HEK293 (cell line): ENCODE results near the gene SLC10A6.
A peak's percentile ranks its signal among the peaks of the same experiment; 100 is the strongest.

Experiments
- CTCF ChIA-PET: fragments of 350-600 bp; formaldehyde crosslinking; extraction: SDS; loops from one replicate; lab custom pipeline; 2021; ENCODE audit warnings: antibody characterized with exemption; lab: Yijun Ruan, JAX
- POLR2A ChIA-PET: fragments of 300-600 bp; formaldehyde crosslinking; extraction: SDS; loops from one replicate; lab custom pipeline; 2020; ENCODE audit warnings: antibody characterized with exemption, inconsistent platforms; lab: Yijun Ruan, JAX
- H3K27ac ChIP-seq: fragments of 200-500 bp; sonication (Bioruptor generic); 2 replicates; pipeline ENCODE4 v1.5.1; 2014; ENCODE audit warnings: low read depth, low read length, control low read depth, inconsistent platforms; ENCODE audit errors: extremely low read depth
- H3K36me3 ChIP-seq, 2 experiments: fragments of 200-500 bp in 1 of 2; sonication (Bioruptor generic) in 1 of 2; 1 replicate in 1 of 2; 2 replicates in 1 of 2; pipeline ENCODE4 v1.5.1; 2014 to 2017; ENCODE audit warnings: inconsistent platforms in 2 of 2, low read length in 2 of 2; ENCODE audit not compliant: control insufficient read depth in 2 of 2, insufficient read depth in 1 of 2
- H3K4me1 ChIP-seq: fragments of 200-500 bp; sonication (Bioruptor generic); 2 replicates; pipeline ENCODE4 v1.5.1; 2014; ENCODE audit warnings: mild to moderate bottlenecking, low read length, inconsistent platforms; ENCODE audit not compliant: control insufficient read depth, insufficient read depth
- H3K4me3 ChIP-seq: 2 replicates; pipeline ENCODE4 v1.5.1; 2011; ENCODE audit warnings: low read depth, mild to moderate bottlenecking, control low read depth, low read length, moderate library complexity
- H3K9me3 ChIP-seq: fragments of 200-500 bp; sonication (Bioruptor generic); 2 replicates; pipeline ENCODE4 v1.5.1; 2014; ENCODE audit warnings: low read depth, low read length, inconsistent platforms; ENCODE audit not compliant: control insufficient read depth, insufficient read depth
- BCL11A ChIP-seq: fragments of 450-650 bp; formaldehyde crosslinking; IDR thresholded peaks from 2 replicates; pipeline ENCODE4 v1.5.1; 2016; ENCODE audit warnings: low read depth, missing biosample characterization, missing genetic modification characterization
- KLF17 ChIP-seq: fragments of 450-650 bp; formaldehyde crosslinking; IDR thresholded peaks from 2 replicates; pipeline ENCODE4 v1.5.1; 2016; ENCODE audit warnings: missing biosample characterization, missing genetic modification characterization
- MYNN ChIP-seq: fragments of 450-650 bp; formaldehyde crosslinking; IDR thresholded peaks from 2 replicates; pipeline ENCODE4 v1.5.1; 2016; ENCODE audit warnings: missing biosample characterization, missing genetic modification characterization, borderline replicate concordance
- SETDB1 ChIP-seq: IDR thresholded peaks from one replicate; pipeline ENCODE4 v1.6.1; 2017; ENCODE audit warnings: mild to moderate bottlenecking, low read length, moderate library complexity, mixed read lengths; ENCODE audit not compliant: insufficient read length
- SP3 ChIP-seq: fragments of 450-650 bp; formaldehyde crosslinking; IDR thresholded peaks from 2 replicates; pipeline ENCODE4 v1.5.1; 2016; ENCODE audit warnings: missing biosample characterization, missing genetic modification characterization
- TCF7L2 ChIP-seq: IDR thresholded peaks from 2 replicates; pipeline ENCODE4 v1.6.1; 2011; ENCODE audit warnings: low read depth, mild to moderate bottlenecking, inconsistent platforms, low read length, moderate library complexity, borderline replicate concordance
- WT1 ChIP-seq: fragments of 450-650 bp; formaldehyde crosslinking; IDR thresholded peaks from 2 replicates; pipeline ENCODE4 v1.5.1; 2016; ENCODE audit warnings: missing biosample characterization, missing genetic modification characterization
- ZBTB7A ChIP-seq: fragments of 450-650 bp; formaldehyde crosslinking; IDR thresholded peaks from 2 replicates; pipeline ENCODE4 v1.5.1; 2016; ENCODE audit warnings: low read depth, missing biosample characterization, missing genetic modification characterization
- ZBTB8A ChIP-seq: fragments of 450-650 bp; formaldehyde crosslinking; IDR thresholded peaks from 2 replicates; pipeline ENCODE4 v1.5.1; 2016; ENCODE audit warnings: missing biosample characterization, missing genetic modification characterization
- ZFHX2 ChIP-seq: fragments of 450-650 bp; formaldehyde crosslinking; conservative IDR thresholded peaks from 2 replicates; pipeline ENCODE4 v1.5.1; 2016; ENCODE audit warnings: missing biosample characterization, missing genetic modification characterization
- ZFP3 ChIP-seq: fragments of 450-650 bp; formaldehyde crosslinking; IDR thresholded peaks from 2 replicates; pipeline ENCODE4 v1.5.1; 2016; ENCODE audit warnings: low read depth, missing biosample characterization, missing genetic modification characterization
- ZNF155 ChIP-seq: fragments of 450-650 bp; formaldehyde crosslinking; IDR thresholded peaks from 2 replicates; pipeline ENCODE4 v1.5.1; 2016; ENCODE audit warnings: missing biosample characterization, missing genetic modification characterization
- ZNF16 ChIP-seq: fragments of 450-650 bp; formaldehyde crosslinking; IDR thresholded peaks from 2 replicates; pipeline ENCODE4 v1.5.1; 2016; ENCODE audit warnings: low read depth, missing biosample characterization, missing genetic modification characterization
- ZNF19 ChIP-seq: fragments of 450-650 bp; formaldehyde crosslinking; IDR thresholded peaks from 2 replicates; pipeline ENCODE4; 2016; ENCODE audit warnings: missing biosample characterization, missing genetic modification characterization, low read depth
- ZNF248 ChIP-seq: fragments of 450-650 bp; formaldehyde crosslinking; IDR thresholded peaks from 2 replicates; pipeline ENCODE4 v1.5.1; 2017; ENCODE audit warnings: missing biosample characterization, missing genetic modification characterization
- ZNF488 ChIP-seq: fragments of 450-650 bp; formaldehyde crosslinking; IDR thresholded peaks from 2 replicates; pipeline ENCODE4 v1.5.1; 2016; ENCODE audit warnings: missing biosample characterization, missing genetic modification characterization
- ZNF560 ChIP-seq: fragments of 450-650 bp; formaldehyde crosslinking; IDR thresholded peaks from 2 replicates; pipeline ENCODE4 v1.5.1; 2017; ENCODE audit warnings: missing biosample characterization, missing genetic modification characterization, borderline replicate concordance
- ZNF580 ChIP-seq: fragments of 450-650 bp; formaldehyde crosslinking; IDR thresholded peaks from 2 replicates; pipeline ENCODE4 v1.5.1; 2016; ENCODE audit warnings: missing biosample characterization, missing genetic modification characterization
- ZNF707 ChIP-seq: fragments of 450-650 bp; formaldehyde crosslinking; IDR thresholded peaks from 2 replicates; pipeline ENCODE4 v1.5.1; 2016; ENCODE audit warnings: missing biosample characterization, missing genetic modification characterization
- ZSCAN4 ChIP-seq: fragments of 450-650 bp; formaldehyde crosslinking; IDR thresholded peaks from 2 replicates; pipeline ENCODE4 v1.5.1; 2017; ENCODE audit warnings: missing biosample characterization, missing genetic modification characterization
- TF ChIP-seq, protein P1 (sequence below): fragments of 450-650 bp; formaldehyde crosslinking; IDR thresholded peaks from 2 replicates; pipeline ENCODE4 v1.5.1; 2016; ENCODE audit warnings: missing biosample characterization, missing genetic modification characterization
- TF ChIP-seq, protein P2 (sequence below): sonication (generic); formaldehyde crosslinking; IDR thresholded peaks from 2 replicates; pipeline ENCODE4 v1.8.1; 2022; ENCODE audit warnings: mild to moderate bottlenecking, moderate library complexity, missing genetic modification reagents
- TF ChIP-seq, protein P3 (sequence below): fragments of 450-650 bp; IDR thresholded peaks from 2 replicates; pipeline ENCODE4 v1.5.1; 2018; ENCODE audit warnings: missing biosample characterization, mild to moderate bottlenecking, missing genetic modification characterization

Gene SLC10A6

DNA sequence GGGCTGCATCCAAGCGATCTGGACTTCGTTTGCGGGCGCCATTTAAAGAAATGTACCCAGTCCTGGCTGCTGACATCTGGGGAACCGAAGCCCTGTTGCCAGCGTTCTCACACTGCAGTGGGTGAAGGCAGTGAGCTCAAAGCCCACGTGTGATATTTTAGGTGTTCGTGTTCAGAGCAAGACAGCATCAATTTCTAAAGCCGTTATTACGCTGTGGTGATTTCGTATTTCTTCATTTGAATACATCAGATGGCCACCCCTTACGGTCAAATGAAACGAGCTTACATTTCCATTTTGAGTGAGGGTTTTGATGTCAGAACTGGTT lies 43.4 kb upstream of the SLC10A6 start:
- TF ChIP-seq, protein P1, sequence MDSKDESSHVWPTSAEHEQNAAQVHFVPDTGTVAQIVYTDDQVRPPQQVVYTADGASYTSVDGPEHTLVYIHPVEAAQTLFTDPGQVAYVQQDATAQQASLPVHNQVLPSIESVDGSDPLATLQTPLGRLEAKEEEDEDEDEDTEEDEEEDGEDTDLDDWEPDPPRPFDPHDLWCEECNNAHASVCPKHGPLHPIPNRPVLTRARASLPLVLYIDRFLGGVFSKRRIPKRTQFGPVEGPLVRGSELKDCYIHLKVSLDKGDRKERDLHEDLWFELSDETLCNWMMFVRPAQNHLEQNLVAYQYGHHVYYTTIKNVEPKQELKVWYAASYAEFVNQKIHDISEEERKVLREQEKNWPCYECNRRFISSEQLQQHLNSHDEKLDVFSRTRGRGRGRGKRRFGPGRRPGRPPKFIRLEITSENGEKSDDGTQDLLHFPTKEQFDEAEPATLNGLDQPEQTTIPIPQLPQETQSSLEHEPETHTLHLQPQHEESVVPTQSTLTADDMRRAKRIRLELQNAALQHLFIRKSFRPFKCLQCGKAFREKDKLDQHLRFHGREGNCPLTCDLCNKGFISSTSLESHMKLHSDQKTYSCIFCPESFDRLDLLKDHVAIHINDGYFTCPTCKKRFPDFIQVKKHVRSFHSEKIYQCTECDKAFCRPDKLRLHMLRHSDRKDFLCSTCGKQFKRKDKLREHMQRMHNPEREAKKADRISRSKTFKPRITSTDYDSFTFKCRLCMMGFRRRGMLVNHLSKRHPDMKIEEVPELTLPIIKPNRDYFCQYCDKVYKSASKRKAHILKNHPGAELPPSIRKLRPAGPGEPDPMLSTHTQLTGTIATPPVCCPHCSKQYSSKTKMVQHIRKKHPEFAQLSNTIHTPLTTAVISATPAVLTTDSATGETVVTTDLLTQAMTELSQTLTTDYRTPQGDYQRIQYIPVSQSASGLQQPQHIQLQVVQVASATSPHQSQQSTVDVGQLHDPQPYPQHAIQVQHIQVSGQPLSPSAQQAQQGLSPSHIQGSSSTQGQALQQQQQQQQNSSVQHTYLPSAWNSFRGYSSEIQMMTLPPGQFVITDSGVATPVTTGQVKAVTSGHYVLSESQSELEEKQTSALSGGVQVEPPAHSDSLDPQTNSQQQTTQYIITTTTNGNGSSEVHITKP (tag by site-specific recombination) = peak; percentile 36; the same call in 1 of the 2 replicates
- 0 out of 2 replicates have a peak, but pooled peaks have one; percentile 1 for TF ChIP-seq ZBTB8A
- no peak for TF ChIP-seq KLF17 (tag by site-specific recombination)
- no peak for TF ChIP-seq TCF7L2
- POLR2A ChIA-PET = no interaction called here
- Histone ChIP-seq H3K36me3 (no peaks in the 10 kb centered on the region), H3K4me1 (no peaks in the 10 kb centered on the region), H3K9me3 (no peaks in the 10 kb centered on the region), H3K4me3 (peak overlapping the region; percentile 58), H3K27ac (peak overlapping the region; percentile 91)
- CTCF ChIA-PET = interaction anchor here (0.7 to 3.6 kb wide), 4 partner anchors 298 to 1664 kb away, joined by 3 to 29 read pairs (median 14); partner anchors contain the start of gene PTPN13

- Histone ChIP-seq H3K36me3 (no peaks in the 10 kb centered on the region), H3K4me3 (peak within 1 kb of the TSS; percentile 58), H3K27ac (peak within 1 kb of the TSS; percentile 91), H3K4me1 (no peaks in the 10 kb centered on the region), H3K9me3 (no peaks in the 10 kb centered on the region)
- ChIA-PET CTCF (interaction anchor here (0.7 to 3.6 kb wide), 5 partner anchors 297 to 1664 kb away, joined by 3 to 29 read pairs (median 3); partner anchors contain the start of gene PTPN13), POLR2A (interaction anchor here (0.6 kb wide), 1 partner anchor 173 kb away, joined by 3 read pairs; no protein-coding TSS in a partner anchor)
- TF ChIP-seq MYNN (tag by site-specific recombination) (no peak), ZFP3 (tag by site-specific recombination) (no peak), ZSCAN4 (no peak), ZNF580 (tag by site-specific recombination) (0 out of 2 replicates have a peak, but pooled peaks have one; percentile 36), ZNF560 (tag by site-specific recombination) (no peak), ZNF155 (no peak), ZNF248 (tag by site-specific recombination) (no peak), SP3 (tag by site-specific recombination) (peak; percentile 27; the same call in 1 of the 2 replicates), ZBTB7A (no peak), ZNF19 (tag by site-specific recombination) (no peak), BCL11A (tag by site-specific recombination) (no peak), WT1 (tag by site-specific recombination) (0 out of 2 replicates have a peak, but pooled peaks have one; percentile 10), SETDB1 (no peak), ZNF488 (tag by site-specific recombination) (no peak), ZNF16 (tag by site-specific recombination) (no peak), ZNF707 (tag by site-specific recombination) (no peak), ZFHX2 (peak; percentile 80)
- TF ChIP-seq, protein P2, sequence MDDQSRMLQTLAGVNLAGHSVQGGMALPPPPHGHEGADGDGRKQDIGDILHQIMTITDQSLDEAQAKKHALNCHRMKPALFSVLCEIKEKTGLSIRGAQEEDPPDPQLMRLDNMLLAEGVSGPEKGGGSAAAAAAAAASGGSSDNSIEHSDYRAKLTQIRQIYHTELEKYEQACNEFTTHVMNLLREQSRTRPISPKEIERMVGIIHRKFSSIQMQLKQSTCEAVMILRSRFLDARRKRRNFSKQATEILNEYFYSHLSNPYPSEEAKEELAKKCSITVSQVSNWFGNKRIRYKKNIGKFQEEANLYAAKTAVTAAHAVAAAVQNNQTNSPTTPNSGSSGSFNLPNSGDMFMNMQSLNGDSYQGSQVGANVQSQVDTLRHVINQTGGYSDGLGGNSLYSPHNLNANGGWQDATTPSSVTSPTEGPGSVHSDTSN (CRISPR knock-in tag) = no peak
- TF ChIP-seq, protein P3, sequence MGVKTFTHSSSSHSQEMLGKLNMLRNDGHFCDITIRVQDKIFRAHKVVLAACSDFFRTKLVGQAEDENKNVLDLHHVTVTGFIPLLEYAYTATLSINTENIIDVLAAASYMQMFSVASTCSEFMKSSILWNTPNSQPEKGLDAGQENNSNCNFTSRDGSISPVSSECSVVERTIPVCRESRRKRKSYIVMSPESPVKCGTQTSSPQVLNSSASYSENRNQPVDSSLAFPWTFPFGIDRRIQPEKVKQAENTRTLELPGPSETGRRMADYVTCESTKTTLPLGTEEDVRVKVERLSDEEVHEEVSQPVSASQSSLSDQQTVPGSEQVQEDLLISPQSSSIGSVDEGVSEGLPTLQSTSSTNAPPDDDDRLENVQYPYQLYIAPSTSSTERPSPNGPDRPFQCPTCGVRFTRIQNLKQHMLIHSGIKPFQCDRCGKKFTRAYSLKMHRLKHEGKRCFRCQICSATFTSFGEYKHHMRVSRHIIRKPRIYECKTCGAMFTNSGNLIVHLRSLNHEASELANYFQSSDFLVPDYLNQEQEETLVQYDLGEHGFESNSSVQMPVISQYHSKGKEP (tag by site-specific recombination) = no peak
Observed at GRCh38 chr4:86891762-86892635, 42.8 kb upstream of the SLC10A6 start, which contains the start of gene C4orf36. Gene C4orf36 (minus strand): TSS chr4:86892422. CDS start chr4:86891520, 902 bp downstream.
